Fibroblast of the aortic adventitia (primary cell): ENCODE data around the gene HLF. TPM values are rescaled to one million over a fixed set of nuclear protein-coding genes. Genes with fewer than 3 reads are reported as not detected.

Experiments used
- DNase-seq: peaks from one replicate; pipeline ENCODE4 v3.0.0-alpha.2; 2010; ENCODE audit warnings: low read depth
- H3K4me3 ChIP-seq: 2 replicates; pipeline ENCODE4 v1.5.1; 2011; ENCODE audit warnings: low read depth, mild to moderate bottlenecking, control low read depth, low read length, moderate library complexity
- CTCF ChIP-seq: IDR thresholded peaks from 2 replicates; pipeline ENCODE4 v1.5.1; 2011; ENCODE audit warnings: mild to moderate bottlenecking, low read length, control low read depth, inconsistent platforms; ENCODE audit not compliant: insufficient read depth
- total RNA-seq: library from RNA; depleted of rRNA; stranded (reverse); fragments of >200 nt; gene quantifications from 2 replicates; pipeline ENCODE4 v1.2.3, GENCODE V29; 2012; ENCODE audit warnings: low replicate concordance

Gene HLF
- total RNA-seq, 1 donor = 4.4 TPM

GRCh38 chr17:55289106-55289446, 24.3 kb downstream of the HLF start:
- DNase-seq = no peak
- no peak overlapping the region for H3K4me3 ChIP-seq
- no peak for TF ChIP-seq CTCF

- no peak overlapping the region for H3K4me3 ChIP-seq
- TF ChIP-seq CTCF = no peak
- DNase-seq = no peak
These were observed 25.2 kb downstream of the HLF start for GRCh38 chr17:55289978-55290377.

- no peak overlapping the region for H3K4me3 ChIP-seq
- no peak for TF ChIP-seq CTCF
- no peak for DNase-seq
These were observed 25.8 kb downstream of the HLF start for GRCh38 chr17:55290492-55291113.

GRCh38 chr17:55291114-55291507, 26.4 kb downstream of the HLF start:
- DNase-seq = no peak
- TF ChIP-seq CTCF = no peak
- no peak overlapping the region for H3K4me3 ChIP-seq

DNA sequence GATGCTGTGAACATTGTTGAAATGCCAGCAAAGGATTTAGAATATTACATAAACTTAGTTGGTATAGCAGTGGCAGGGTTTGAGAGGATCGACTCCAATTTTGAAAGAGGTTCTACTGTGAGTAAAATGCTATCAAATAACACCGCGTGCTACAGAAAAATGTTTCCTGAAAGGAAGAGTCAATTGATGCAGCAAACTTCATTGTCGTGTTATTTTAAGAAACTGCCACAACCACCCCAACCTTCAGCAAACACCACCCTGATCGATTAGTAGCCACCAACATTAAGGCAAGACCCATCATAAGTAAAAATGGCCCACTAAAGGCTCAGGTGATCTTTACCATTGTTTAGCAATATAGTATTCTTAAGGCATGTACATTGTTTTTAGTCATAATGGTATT, 27.3 kb downstream of the HLF start:
- no peak for DNase-seq
- H3K4me3 ChIP-seq = no peak overlapping the region
- TF ChIP-seq CTCF = no peak

- TF ChIP-seq CTCF = no peak
- DNase-seq = no peak
- no peak overlapping the region for H3K4me3 ChIP-seq
These were observed 29.4 kb downstream of the HLF start for GRCh38 chr17:55294042-55294751.
